RWPE2 (cell line): ENCODE measurements around the gene ENDOV.

Experiments used
- ATAC-seq: fragments of 200-7000 bp; cut with Tn5 transposase; 3 replicates; pipeline ENCODE4 v1.9.1; 2021; ENCODE audit warnings: low read depth
- DNase-seq: peaks from one replicate; pipeline ENCODE4 v3.0.0-alpha.2; 2020; ENCODE audit warnings: low spot score
- H3K27ac ChIP-seq: fragments of 450-650 bp; 2 replicates; pipeline ENCODE4 v1.5.1; 2017; ENCODE audit warnings: mild to moderate bottlenecking; ENCODE audit not compliant: poor library complexity, severe bottlenecking
- H3K27me3 ChIP-seq: fragments of 250-450 bp; sonication (Bioruptor Pico); 2 replicates; pipeline ENCODE4 v1.5.1; 2021; ENCODE audit warnings: mild to moderate bottlenecking, moderate library complexity; ENCODE audit not compliant: insufficient read depth, poor library complexity, severe bottlenecking
- H3K36me3 ChIP-seq: fragments of 250-450 bp; sonication (Bioruptor Pico); 2 replicates; pipeline ENCODE4 v1.5.1; 2020; ENCODE audit warnings: low read depth, mild to moderate bottlenecking, moderate library complexity
- H3K4me1 ChIP-seq: fragments of 250-450 bp; sonication (Bioruptor Pico); 2 replicates; pipeline ENCODE4 v1.5.1; 2021; ENCODE audit warnings: mild to moderate bottlenecking, moderate library complexity; ENCODE audit not compliant: insufficient read depth, poor library complexity, severe bottlenecking
- H3K4me3 ChIP-seq: fragments of 250-450 bp; sonication (Bioruptor Pico); 2 replicates; pipeline ENCODE4 v1.5.1; 2021; ENCODE audit warnings: mild to moderate bottlenecking, moderate library complexity; ENCODE audit not compliant: severe bottlenecking
- H3K9me3 ChIP-seq: fragments of 250-450 bp; sonication (Bioruptor Pico); 2 replicates; pipeline ENCODE4 v1.5.1; 2021; ENCODE audit warnings: mild to moderate bottlenecking, moderate library complexity; ENCODE audit not compliant: severe bottlenecking
- CTCF ChIP-seq: fragments of 450-650 bp; IDR thresholded peaks from one replicate; pipeline ENCODE4 v1.5.1; 2017; ENCODE audit warnings: mild to moderate bottlenecking, moderate library complexity; ENCODE audit not compliant: poor library complexity, severe bottlenecking

Gene ENDOV

DNA sequence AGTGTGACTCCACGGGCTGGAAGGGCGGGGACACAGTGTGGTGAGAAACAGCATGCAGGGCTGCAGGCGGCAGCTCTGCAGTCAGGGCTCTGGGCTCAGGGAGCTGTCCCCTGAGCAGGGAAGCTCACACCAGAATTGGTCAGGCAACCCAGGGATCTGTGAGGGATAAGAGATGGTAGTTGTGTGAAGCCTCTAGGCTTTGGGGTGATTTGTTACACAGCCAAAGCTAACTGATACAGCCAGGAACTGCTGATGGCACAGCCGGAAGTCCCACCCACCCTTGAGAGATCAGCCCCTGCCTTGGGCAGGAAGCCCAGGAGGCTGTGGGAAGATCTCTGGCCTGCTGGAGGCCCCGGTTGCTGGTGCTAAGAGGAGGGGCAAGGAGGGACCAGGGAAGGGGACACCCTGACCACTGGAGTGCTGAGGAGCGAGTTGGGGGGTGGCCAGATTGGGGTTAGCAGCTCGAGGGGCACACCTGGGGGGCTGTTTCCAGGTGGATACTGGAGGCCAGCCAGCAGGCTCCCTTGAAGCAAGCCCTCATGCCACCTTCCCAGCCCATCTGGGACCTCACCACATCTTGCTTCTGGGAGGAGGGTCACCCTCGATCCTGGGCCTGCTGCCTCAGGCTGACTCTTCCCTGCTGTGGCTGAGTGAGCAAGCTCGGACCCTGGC lies 36.3 kb downstream of the ENDOV start:
- TF ChIP-seq CTCF: no peak
- DNase-seq (no peak), ATAC-seq (no peak)
- H3K4me1 ChIP-seq: peaks cover 8% of the 10 kb centered on the region
- H3K27ac ChIP-seq: no peak overlapping the region
- no peaks in the 10 kb centered on the region for H3K9me3 ChIP-seq
- no peaks in the 10 kb centered on the region for H3K27me3 ChIP-seq
- no peak overlapping the region for H3K4me3 ChIP-seq
- no peaks in the 10 kb centered on the region for H3K36me3 ChIP-seq

DNA sequence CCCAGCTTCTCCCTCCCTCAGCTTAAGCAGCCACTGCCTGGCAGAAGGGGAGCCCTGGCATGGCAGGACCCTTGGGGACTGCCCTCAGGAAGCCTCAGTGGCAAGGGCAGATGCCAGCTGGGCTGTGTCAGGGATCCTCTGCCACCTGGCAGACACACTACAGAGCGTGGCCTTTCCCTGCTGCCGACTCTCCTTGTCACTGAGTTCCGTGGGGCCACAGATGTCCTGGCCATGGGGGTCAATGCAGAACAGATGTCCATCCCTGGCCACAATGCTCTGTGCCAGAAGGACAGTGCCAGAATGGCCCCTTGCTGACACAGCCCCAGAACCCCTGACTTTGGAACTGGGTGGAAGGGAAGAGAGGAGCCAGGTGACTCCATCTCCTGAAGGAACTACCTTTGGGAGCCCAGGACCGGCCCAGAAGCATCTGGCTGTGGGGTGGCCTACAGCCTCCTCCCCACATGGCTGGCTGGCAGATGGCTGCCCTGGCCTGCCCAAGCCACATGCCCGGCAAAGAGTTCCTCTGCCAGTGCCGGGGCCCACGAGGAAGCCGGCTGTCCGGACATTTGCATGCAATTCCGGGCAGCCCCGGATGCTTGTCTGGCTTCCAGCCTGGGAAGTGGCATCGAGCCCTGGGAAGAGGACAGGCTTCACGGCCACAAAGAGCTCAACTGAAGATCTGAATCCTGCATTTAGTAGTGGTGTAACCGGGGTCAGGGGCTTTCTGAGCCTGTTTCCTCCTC lies 37.4 kb downstream of the ENDOV start:
- Histone ChIP-seq H3K27me3 (no peaks in the 10 kb centered on the region), H3K36me3 (no peaks in the 10 kb centered on the region), H3K4me3 (no peak overlapping the region), H3K9me3 (no peaks in the 10 kb centered on the region), H3K4me1 (peaks cover 8% of the 10 kb centered on the region), H3K27ac (no peak overlapping the region)
- ATAC-seq: no peak
- no peak for DNase-seq
- no peak for TF ChIP-seq CTCF

DNA sequence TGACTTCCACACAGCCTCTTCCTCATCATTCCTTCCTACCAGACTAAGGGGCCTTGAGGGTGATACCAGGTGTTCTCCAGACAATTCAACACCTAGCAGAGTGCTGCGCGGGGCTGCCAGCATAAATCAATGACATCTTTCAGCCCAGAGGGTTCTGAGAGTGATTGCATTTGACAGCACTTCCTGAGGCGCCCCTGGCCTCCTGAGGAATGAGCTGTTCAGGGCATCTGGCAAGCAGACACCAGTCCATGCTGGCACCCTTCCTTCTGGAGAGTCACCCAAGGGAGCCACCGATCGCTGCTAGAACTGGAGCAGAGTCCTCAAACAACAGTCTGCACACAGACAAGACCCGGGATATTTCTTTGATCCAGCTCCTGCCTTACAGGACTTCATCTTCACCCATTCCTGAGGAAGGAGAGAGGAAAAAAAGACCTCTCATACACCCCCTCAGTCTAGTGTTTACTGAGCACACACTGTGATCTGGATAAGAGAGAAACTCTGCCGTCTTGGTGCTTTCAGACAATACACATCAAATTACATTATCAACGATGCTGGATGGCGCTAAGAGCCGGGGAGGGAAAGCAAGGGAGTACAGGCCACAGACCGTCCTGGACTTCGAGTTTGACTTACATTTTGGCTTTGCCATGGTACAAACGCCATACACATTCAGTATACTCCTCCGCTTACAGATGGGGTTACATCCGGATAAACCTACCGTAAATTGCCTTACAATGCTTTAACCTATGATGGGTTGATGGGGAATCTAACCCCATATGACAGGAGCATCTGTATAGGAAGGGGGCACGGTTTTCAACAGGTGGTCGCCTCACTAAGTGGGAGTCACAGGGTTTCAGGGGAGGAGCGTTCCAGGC lies 38.4 kb downstream of the ENDOV start:
- H3K27ac ChIP-seq: peak overlapping the region; percentile 60
- no peak for TF ChIP-seq CTCF
- no peaks in the 10 kb centered on the region for H3K27me3 ChIP-seq
- H3K9me3 ChIP-seq: no peaks in the 10 kb centered on the region
- peak overlapping the region; percentile 70 for H3K4me3 ChIP-seq
- H3K36me3 ChIP-seq: no peaks in the 10 kb centered on the region
- peaks cover 8% of the 10 kb centered on the region for H3K4me1 ChIP-seq
- no peak for DNase-seq
- ATAC-seq: no peak

DNA sequence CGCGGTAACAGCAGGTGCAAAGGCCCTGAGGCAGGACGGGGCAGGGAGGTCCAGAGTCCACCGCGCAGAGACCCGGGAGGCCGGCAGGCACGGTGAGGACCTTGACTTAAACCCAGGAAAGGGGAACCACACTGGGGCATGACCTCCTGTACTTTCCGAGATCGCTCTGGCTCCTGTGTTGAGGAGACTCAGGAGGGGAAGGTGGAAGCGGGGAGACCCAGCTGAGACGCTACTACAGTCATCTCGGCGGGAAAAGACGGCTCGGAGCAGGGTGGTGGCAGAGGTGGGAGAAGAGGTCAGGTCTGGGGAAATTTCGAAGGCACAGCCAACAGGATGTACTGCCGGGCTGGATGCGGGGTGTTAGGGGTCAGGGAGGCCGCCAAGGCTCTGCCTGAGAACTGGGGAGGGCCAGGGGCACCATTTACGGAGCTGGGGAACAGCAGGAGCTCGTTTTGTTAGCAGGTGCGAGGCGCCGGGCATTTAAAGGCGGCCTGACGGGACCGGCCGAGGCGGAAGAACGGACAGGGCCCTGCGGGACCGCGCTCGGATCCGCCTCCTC lies 39.1 kb downstream of the ENDOV start:
- H3K36me3 ChIP-seq: no peaks in the 10 kb centered on the region
- DNase-seq: no peak
- peak overlapping the region; percentile 70 for H3K4me3 ChIP-seq
- H3K27me3 ChIP-seq: no peaks in the 10 kb centered on the region
- H3K4me1 ChIP-seq: peaks cover 8% of the 10 kb centered on the region
- peak overlapping the region; percentile 60 for H3K27ac ChIP-seq
- H3K9me3 ChIP-seq: no peaks in the 10 kb centered on the region
- no peak; the same call in 2 of the 3 replicates for ATAC-seq
- no peak for TF ChIP-seq CTCF
